ENCODE data around the gene CAPN15.
"Not testable (repeated sequence)": the region's sequence is repeated elsewhere in the genome, so short reads cannot be mapped to it uniquely, and the experiment has no call there.

The CAPN15 gene

GRCh38 chr16:527015-527903 is at the start of gene CAPN15:
TSS of gene CAPN15 (plus strand) at chr16:527712. CDS start at chr16:546839, 19,127 bp downstream.
- DNase-seq (ENCODE audit: low read depth) = peak; percentile 75

- not testable (repeated sequence) for DNase-seq (ENCODE audit: low read depth)
These were observed 49.2 kb upstream of the CAPN15 start for GRCh38 chr16:478287-478686.

DNA sequence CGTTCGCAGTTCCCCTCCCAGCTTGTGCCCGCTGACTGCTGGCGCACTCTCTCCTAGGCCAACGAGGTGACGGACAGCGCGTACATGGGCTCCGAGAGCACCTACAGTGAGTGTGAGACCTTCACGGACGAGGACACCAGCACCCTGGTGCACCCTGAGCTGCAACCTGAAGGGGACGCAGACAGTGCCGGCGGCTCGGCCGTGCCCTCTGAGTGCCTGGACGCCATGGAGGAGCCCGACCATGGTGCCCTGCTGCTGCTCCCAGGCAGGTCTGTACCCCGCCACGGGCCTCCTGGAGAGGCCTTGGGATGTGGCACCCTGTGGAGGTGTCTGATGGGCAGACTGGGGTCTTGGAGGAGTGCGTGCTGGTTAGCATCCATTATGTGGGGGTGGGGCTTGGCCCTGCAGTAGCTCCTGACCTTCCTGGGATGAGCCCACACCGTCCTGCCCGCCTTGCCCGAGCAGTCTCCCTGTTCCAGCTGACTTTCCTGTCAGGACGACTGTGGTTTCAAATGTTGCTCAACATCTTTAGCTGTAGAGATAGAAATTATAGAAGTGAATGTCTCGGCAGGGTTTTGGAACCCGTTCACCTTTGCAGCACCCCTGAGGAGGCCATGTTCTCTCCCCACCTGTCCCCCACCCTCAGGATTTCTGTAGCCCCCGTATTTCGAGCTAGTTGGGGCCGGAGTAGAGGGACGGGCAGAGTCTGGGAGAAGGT is 44.9 kb upstream of the CAPN15 start:
- no peak for DNase-seq (ENCODE audit: low read depth)

DNA sequence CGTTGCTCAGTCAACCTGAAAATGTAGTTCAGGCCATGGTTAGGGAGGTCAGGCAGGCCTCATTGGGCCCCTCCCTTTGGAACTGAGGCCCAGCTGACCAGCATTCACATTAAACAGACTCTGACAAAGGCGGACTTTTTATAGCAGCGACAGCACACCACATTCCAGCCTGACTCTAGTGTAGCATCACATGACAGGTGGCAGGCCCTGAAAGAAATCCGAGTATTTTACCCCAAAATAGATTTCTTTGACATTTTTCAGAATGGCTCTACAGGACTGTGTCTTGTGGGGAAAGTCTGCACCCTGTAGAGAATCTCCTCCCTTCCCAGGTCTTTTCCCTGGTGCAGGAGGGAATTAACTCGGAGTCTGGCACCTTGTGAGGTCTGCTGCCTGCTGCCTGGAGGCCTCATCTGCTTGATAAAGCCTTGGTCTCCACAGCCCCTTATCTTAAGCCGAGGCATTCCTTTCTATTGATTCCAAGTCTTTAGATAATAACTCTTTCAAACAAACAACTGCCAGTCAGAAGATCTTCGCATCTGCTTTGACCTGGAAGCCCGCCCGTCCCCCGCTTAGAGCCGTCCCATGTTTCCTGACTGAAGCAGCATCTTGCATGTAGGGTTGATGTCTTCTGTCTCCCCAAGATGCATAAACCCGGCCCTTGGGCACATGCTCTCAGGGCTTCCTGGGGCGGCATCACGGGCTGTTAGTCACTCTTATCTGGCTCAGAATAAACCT is 44.0 kb upstream of the CAPN15 start:
- DNase-seq (ENCODE audit: low read depth) = no peak

DNA sequence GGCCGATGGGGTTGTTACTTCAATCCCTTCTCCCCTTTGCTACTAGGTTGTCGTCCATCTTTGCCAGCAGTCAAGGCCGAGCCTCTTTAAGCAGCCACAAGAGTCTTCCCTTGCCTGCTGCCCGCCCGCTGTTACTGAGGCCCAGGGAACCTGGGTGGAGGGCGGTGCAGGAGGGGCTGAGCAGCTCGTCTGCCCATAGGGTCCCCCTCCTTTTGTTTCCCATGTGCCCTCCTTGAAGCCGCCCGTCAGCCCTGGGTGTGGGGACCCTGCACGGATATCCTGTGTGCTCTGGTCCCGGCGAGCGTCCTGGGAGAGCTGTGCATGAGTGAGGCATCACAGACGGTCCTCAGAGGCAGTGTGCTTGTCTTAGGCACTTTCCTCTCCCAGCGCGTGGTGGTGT is 37.9 kb upstream of the CAPN15 start:
- no peak for DNase-seq (ENCODE audit: low read depth)

- DNase-seq (ENCODE audit: low read depth) = no peak
These were observed 36.7 kb upstream of the CAPN15 start for GRCh38 chr16:490768-491167.

GRCh38 chr16:491220-491919 is 36.1 kb upstream of the CAPN15 start:
- DNase-seq (ENCODE audit: low read depth) = no peak

DNA sequence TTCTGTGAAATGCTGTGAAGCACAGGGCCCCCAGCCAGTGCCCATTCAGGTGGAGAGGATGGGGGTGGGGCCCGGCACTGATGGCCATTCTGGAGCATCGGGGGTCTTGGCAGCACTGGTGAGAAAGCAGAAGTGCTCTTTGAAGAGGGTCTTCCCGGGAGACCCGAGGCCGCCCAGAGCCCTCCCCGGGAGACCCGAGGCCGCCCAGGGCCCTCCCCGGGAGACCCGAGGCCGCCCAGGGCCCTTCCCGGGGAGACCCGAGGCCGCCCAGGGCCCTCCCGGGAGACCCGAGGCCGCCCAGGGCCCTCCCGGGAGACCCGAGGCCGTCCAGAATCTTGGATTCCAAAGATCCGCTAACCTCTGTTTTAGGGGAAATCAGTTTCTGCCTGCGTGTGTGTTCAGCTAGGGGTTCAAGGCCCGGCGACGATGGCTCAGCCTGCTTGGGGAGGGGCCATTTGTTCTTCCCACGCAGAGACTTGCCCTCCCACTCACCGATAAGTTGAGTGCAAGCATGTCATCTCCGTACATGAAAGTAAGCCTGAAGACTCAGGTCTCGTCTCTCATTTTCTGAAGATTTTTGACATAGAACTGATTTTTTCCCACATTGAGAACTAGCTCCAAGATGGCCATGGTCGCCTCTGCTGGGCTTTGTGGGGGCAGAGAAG is 35.2 kb upstream of the CAPN15 start:
- DNase-seq (ENCODE audit: low read depth) = no peak

DNA sequence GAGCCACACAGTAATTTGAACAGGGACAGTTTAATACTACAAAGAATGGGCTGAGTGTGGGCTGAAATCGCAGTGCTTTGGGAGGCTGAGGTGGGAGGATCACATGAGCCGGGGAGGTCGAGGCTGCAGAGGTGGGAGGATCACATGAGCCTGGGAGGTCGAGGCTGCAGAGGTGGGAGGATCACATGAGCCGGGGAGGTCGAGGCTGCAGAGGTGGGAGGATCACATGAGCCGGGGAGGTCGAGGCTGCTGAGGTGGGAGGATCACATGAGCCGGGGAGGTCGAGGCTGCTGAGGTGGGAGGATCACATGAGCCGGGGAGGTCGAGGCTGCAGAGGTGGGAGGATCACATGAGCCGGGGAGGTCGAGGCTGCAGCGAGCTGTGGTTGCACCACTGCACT is 32.8 kb upstream of the CAPN15 start:
- not testable (repeated sequence) for DNase-seq (ENCODE audit: low read depth)

- no peak for DNase-seq (ENCODE audit: low read depth)
These were observed 32.3 kb upstream of the CAPN15 start for GRCh38 chr16:495127-495748.

DNA sequence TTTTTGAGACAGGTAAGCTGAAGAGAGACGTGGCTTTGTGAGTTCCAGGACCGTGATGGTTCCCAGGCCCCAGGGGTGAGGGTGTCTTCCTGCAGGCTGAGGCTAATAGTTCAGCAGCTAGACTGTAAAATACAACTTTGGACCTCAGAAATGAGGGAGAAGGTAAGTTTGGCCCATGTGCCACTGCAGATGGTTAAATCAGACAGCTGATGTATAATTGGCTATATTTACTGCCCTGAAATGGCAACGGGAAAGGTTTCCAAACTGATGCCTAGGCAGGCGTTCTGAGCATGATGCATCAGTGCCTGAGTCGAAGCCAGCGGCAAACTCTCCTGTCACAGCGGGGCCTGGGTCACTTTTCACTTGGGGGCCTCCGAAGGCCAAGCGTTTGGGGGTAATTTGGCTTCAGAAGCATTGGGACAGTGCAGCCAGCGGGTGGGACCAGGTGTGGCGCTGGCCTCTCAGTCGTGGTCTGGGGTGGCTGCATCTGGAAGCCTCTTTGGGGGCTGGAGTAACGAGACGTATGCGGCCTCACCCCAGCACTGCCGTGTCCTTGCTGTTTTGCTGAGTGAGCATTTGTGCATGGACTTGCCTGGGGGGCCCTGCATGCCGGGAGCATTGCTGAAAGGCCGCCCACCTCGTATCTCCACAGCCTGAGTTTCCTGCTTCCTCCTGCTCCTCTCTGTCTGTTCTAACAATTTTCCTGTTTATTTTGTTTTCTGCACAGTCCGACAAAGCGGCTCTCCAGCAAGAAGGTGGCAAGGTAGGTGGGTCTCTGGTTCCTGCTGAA is 31.2 kb upstream of the CAPN15 start:
- no peak for DNase-seq (ENCODE audit: low read depth)

DNA sequence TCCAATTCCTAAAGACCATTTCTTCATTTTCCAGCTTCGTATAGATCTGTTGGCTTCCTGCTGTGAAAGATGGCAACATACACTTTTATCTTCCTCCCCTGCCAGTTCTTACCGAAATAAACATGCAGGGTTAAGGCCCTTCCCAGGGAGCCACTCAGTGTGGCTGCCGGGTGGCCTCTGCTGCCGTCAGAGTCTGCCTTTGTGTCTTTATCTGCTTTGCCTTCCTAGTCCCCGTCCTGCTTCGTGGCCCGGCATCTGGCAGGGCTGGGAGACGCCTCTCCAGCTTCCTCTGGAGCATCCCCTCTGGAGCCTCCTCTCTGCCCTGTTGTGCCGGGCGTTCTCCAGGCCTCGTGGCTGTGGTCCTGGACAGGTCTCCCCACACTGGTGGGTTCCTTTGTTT is 30.3 kb upstream of the CAPN15 start:
- no peak for DNase-seq (ENCODE audit: low read depth)

DNA sequence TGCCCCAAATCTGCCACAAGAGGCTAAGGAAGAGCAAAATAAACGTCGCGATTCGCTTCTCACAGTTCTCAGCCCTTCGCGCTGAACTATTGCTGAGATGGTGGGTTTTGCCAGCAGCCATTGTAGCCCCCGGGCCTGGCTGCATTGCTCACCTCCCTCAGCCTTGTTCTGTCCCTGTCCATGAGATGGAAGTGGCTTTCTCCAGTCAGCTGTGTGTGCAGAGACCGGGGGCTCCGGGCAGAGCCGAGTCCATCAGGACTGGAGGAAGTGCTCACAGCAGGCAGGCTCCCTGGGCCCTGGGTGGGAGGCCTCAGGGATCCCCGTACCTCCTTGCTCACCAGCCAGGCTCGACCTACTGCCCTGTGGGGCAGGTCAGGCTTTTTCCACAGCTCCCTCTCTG is 27.6 kb upstream of the CAPN15 start:
- no peak for DNase-seq (ENCODE audit: low read depth)

DNA sequence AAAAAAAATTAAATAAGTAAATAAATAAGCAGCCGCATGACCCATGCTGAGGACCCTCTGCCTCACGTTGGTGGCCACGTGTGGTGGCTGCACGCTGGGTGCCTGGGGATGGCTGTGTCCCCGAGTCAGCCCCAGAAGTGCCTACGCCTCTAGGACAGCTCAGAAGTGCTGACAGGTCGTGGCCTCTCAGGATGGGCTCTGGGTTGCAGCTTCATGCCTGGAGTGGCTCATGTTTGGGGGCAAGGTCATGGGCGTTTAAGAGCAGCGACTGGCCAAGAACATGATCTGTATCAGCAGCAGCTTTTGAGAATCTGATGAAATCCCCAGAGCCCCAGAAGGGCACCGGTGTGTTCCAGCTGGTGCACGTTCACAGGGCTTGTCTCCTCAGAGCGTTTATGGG is 26.8 kb upstream of the CAPN15 start:
- no peak for DNase-seq (ENCODE audit: low read depth)

DNA sequence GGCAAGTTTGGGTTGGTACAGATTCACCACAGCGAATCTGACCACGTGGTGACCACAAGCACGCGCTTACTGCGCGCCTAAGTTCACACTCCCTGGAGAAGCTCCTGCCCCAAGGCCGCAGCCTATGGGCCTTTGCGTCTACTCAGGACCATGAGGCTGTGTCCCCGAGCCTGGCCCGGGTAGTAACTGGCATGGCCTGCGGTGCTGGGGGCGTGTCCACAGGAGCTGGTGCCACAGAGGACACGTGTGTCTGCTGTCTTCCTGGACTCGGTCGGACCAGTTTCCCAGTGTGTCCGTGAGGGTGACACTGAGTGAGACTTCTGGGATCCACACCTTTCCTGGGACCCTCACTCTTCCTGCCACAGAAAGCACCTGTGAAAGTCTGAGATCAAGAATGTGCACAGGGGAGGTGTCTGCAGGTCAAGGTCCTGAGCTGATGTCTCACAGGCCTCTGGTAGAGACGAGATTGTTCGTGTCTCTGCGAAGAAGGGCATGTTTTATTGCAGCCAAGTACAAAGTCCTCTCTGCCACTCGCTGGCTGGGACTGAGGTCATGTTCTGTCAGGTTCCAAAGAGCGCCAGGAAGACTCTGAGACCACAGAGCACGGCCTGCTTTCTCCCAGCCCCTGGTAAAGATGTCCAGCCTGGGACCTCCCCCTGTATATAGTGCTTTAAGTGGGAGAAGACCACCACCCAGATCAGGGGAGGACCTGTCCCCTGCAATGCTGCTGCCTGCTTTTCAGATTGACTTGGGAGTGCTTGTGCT is 25.2 kb upstream of the CAPN15 start:
- DNase-seq (ENCODE audit: low read depth) = no peak

DNA sequence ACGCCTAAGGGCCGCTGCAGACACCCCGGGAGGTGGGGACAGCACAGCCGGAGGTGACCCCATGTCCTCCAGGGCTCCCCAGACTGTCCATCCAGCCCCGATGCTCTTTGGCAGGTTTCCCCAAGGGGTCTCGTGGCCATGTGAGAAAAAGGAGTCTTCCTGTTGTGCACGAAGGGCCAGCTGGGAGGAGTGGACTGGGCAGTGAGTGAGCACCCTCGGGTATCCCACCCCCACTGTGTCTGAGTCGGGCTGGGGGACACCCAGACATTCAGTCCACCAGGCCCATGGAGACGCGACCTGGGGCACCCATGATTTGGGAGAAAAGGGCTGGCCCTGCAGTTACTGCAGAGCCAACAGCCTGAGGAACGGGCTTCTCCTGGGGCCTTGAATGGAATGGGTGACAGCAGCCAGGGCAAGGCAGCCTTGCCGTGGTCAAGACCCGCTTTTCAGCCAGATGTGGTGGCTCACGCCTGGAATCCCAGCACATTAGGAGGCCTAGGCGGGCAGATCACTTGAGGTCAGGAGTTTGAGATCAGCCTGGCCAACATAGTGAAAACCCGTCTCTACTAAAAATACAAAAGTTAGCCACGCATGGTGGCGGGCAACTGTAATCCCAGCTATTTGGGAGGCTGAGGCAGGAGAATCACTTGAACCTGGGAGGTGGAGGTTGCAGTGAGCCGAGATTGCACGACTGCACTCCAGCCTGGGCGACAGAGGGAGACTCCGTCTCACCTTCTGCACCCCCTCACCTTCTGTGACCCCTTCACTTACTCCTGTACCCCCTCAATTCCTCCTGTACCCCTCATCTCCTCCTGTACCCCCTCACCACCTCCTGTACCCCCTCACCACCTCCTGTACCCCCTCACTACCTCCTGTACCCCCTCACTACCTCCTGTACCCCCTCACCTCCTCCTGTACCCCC is 24.1 kb upstream of the CAPN15 start:
- no peak for DNase-seq (ENCODE audit: low read depth)

GRCh38 chr16:505479-506245 is 21.9 kb upstream of the CAPN15 start:
- DNase-seq (ENCODE audit: low read depth) = no peak

- no peak for DNase-seq (ENCODE audit: low read depth)
These were observed 21.3 kb upstream of the CAPN15 start for GRCh38 chr16:506246-506546.
